Amniotic epithelial cell (primary cell): ENCODE measurements around the gene SYT14.
"Not testable (repeated sequence)": the region's sequence is repeated elsewhere in the genome, so short reads cannot be mapped to it uniquely, and the experiment has no call there.

ENCODE experiments used
- DNase-seq: peaks from one replicate; pipeline ENCODE4 v3.0.0-alpha.2; 2010; ENCODE audit warnings: low read depth

The SYT14 gene

DNA sequence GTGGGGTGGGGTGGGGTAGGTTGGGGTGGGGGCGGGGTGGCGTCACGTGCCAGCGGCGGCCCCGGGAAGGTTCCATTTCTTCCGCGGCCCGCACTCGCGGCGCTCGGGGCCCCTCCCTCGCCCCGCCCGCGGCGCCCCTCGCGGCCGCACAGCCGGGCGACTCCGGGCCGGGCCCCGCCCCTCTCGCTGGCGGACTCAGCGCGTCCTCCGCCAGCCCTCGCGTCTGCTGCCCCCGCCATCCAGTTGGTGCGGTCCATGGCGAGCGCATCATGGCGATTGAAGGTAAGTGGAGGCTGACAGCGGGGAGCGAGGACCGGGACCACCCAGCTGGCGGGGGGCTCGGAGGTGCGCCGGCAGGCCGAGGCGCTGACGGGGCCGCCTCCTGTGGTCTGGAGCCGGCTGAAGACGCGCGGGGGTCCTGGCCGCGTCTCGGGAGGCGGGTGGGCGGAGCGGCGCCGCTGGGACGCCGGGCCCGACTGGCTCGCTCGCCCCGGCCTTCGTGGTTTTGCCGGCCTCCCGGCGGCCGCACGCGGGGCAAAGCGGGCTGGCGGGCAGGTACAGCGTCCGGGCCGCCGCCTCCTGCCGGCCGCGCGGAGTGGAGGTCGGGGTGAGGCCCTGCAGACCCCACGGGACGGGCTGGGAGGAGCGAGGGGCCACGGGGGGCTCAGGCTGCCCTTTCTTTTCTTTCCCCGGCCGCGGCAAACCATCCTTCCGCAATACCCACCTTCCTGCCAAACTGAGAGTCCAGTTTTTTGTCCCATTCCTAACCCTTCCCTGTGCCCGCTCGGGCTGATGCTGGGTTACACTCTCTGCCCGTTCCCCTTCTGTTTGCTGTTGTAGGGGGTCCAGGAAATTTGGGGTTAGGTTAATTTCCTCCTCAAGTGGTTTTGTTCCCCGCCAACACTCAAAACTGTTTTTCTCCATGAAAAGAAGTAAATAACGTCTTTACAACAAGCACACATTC lies at the start of gene SYT14:
SYT14 (plus strand) TSS at position 222 of the 964 bp plus-strand sequence; CDS start at position 270, 48 bp downstream.
- peak; percentile 20 for DNase-seq

DNA sequence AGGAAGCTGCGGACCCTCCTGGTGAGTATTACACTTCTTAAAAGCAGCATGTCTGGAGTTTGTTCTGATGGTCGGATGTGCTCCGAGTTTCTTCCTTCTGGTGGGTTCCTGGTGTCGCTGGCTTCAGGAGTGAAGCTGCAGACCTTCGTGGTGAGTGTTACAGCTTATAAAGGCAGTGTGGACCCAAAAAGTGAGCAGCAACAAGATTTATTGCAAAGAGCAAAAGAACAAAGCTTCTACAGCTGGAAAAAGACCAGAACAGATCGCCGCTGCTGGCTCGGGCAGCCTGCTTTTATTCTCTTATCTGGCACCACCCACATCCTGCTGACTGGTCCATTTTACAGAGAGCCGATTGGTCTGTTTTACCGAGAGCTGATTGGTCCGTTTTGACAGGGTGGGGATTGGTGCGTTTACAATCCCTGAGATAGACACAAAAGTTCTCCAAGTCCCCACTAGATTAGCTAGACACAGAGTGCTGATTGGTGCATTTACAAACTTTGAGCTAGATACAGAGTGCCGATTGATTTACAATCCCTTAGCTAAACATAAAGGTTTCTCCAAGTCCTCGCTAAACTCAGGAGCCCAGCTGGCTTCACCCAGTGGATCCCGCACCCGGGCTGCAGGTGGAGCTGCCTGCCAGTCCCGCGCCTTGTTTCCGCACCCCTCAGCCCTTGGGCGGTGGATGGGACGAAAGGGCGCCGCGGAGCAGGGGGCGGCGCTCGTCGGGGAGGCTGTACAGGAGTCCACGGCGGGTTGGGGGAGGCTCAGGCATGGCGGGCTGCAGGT lies 49.5 kb upstream of the SYT14 start:
- not testable (repeated sequence) for DNase-seq

DNA sequence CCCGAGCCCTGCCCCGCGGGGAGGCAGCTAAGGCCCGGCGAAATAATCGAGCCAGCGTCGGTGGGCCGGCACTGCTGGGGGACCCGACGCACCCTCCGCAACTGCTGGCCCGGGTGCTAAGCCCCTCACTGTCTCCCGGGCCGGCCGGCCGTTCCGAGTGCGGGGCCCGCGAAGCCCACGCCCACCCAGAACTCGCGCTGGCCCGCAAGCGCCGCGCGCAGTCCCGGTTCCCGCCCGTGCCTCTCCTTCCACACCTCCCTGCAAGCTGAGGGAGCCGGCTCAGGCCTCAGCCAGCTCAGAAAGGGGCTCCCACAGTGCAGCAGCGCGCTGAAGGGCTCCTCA lies 49.0 kb upstream of the SYT14 start:
- no peak for DNase-seq

DNA sequence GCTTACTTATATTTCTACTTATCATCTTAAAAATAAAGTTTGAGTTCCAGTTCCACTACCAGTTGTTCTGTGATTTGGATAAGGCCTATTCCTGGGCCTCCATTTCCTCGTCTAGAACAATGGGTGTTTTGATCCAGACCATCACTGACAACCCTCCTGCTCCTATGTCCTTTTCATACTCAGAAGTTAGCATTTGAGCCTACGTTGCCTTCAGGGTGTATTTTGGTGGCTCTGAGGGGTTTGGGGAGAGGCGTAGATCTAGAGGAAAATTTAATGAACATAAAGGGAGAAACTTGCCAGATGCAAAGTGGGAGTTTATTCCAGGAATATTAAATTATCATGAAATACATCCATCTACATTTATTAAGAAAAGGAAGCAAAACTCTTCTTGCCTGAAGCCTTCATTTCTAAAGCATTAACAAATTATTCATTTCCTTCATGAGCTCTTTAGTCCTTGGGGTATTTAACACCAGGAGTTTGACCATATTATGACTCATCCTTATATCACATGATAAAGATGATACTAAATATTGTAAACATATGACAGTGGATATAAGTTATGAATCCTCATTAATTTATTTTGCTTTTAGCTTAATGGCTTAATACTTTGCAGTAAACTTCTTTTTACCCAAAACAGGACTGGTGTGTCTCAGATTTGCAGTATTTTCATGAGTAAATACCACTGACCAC lies 47.2 kb upstream of the SYT14 start:
- peak; percentile 59 for DNase-seq

DNA sequence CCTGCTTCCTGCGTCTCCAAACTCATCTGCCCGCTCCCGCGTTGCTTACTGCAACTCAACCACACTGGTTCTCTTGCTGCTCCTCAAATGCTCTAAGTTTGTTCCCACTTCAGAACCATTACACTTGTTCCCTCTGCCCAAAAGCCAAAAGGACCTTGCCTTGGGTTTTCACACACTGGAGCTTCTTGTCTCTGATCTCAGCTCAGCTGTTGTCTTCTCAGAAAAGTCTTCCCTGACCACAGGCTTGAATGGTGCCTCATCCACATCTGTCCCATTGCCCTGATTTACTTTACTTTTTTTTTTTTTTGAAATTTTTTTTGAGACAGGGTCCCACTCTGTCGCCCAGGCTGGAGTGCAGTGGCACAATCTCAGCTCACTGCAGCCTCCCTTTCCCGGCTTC lies 44.3 kb upstream of the SYT14 start:
- no peak for DNase-seq

DNA sequence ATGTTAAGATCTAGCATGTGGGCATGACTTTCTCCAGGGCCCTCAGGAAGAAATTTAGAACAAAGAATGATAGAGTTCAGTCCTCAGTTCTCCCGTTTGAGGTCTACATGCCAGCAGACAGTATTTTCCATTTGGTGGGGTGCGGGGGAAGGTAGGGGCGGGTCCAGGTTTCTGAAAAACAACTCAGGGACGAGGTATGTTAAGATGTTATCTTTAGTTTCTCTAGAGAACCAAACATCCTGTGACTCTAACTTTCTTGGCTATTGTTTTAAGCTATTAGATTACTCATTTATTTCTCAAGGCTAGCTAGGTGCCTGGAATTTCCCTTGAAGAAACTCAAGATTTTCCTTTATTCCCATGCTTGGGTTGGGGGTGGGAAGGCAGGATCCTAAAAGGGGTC lies 42.3 kb upstream of the SYT14 start:
- peak; percentile 90 for DNase-seq

DNA sequence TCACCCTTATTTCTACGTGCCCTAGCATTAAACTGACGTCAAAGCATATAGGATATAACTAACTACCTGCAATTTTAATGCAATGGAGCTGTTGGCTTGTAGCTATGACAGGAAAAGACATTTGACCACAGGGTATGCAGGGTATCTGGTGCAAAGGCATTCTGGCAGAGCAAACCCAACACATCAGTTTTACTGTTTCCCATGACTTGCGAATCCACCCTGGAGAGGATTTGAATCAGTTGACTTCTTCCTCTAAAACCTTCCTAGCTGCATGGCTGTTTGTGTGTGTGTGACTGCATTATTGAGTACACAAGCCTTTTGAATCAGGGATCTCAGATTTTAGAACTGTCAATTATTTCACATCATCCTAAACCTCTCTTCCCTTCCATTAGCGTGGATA lies 41.7 kb upstream of the SYT14 start:
- DNase-seq = peak; percentile 54

DNA sequence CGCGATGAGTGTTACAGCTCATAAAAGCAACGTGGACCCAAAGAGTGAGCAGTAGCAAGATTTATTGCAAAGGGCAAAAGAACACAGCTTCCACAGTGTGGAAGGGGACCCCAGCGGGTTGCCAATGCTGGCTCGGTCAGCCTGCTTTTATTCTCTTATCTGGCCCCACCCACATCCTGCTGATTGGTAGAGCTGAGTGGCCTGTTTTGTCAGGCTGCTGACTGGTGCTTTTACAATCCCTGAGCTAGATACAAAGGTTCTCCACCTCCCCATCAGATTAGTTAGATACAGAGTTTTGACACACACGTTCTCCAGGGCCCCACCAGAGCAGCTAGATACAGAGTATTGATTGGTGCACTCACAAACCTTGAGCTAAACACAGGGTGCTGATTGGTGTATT lies 39.7 kb upstream of the SYT14 start:
- DNase-seq = not testable (repeated sequence)

DNA sequence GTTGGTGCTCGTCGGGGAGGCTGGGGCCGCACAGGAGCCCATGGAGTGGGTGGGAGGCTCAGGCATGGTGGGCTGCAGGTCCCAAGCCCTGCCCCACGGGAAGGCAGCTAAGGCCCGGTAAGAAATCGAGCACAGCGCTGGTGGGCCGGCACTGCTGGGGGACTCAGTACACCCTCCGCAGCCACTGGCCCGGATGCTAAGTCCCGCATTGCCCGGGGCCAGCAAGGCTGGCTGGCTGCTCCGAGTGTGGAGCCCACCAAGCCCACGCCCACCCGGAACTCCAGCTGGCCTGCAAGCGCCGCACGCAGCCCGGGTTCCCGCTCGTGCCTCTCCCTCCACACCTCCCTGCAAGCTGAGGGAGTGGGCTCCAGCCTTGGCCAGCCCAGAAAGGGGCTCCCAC lies 39.2 kb upstream of the SYT14 start:
- DNase-seq = not testable (repeated sequence)

DNA sequence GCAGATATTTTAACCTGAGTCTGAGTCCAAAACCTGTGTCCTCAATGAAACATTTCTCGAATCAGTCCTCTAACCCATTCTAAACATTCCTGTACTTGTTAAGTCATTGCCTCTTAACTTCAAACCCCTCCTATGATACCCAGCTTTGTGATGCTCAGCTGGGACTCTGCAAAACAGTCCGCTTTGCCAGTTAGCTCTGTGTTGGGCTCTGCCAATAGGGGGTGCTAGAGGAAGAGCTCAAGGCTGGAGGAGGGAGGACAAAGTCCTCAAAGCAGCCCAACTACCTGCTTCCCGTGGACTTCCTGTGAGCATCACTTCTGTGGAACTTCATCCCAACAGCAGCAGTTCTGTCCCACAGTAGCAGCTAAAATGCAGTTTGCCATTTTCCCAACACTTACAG lies 38.1 kb upstream of the SYT14 start:
- DNase-seq = no peak

DNA sequence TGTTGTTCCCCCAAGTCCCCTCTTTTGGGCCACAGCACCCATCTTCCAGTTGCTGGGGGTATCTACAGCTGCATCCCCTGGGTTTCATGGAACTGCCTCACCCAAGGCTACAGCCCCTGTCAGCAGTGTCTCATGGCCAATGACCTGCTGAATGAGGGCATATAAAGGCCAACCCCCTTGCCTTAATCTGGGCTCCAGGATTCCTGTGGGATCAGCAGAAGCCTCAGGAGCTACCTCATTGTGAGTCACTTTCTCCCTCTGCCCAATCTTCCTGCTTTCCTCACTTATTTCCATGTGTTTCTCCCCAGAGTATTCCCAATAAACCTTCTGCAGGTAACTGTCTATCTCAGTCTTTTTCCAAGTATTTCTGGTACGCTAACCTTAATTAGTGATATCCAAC lies 37.3 kb upstream of the SYT14 start:
- peak; percentile 86 for DNase-seq

DNA sequence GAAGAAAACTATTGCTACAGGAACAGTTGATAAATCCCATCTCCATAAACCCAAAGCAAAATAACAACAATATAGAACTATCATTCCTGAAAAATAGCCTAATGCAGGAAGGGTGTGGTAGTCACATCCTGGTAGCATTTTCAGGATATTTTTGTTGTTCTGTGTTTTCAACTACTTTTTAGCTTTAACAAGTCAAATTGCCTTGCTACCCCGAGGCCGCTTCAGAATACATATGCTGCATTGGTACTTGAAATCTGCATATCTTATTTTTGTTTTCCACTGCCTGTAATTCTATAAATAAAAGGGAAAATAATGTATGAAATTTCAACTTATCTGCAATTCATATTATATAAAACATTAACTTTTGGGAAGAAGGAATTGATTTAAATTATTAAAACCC lies 36.8 kb upstream of the SYT14 start:
- DNase-seq = no peak

DNA sequence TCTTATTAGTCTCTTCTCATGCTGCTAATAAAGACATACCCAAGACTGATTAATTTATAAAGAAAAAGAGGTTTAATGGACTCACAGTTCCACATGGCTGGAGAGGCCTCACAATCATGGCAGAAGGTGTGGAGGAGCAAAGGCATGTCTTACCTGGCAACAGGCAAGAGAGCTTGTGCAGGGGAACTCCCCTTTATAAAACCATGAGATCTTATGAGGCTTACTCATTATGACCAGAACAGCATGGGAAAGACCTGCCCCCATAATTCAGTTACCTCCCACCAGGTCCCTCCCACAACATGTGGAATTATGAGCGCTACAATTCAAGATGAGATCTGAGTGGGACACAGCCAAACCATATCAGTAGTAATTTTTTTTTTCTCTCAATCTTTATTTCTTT lies 33.2 kb upstream of the SYT14 start:
- DNase-seq = peak; percentile 30

DNA sequence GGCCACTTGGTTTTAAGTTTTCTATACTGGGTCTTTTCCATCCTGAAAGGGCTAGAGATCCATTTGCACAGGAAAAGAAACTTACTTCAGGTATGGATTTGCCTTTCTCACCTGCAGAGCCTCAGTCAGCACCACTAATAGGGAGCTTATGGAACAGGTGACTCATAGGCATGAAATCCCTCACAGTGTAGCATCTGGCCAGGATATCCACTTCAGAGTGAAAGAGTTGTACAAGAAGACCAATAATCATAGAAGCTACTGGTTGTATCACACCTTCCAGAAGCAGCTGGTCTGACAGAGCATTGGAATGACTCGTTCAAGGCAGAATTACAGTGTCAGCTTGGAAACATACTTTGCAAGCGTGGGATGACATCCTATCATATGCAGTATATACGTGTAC lies 26.3 kb upstream of the SYT14 start:
- DNase-seq = no peak

DNA sequence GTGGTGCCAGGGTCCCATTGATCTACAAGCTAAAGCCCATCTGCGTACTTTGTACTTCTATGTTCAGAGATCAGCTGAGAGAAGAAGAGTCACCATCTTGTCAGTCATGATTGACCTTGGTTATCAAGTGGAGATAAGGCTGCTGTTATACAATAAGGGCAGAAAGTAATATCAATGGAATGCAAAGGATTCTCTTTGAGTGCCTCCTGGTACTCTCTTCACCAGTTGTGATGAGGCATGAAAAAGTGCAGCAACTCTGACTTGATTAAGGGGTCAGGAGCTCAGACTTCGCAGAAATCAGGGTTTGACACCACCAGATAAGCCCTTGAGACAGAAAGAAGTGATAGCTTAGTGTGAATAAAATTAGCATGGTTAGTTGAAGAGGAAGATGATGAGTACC lies 25.7 kb upstream of the SYT14 start:
- DNase-seq = peak; percentile 54

DNA sequence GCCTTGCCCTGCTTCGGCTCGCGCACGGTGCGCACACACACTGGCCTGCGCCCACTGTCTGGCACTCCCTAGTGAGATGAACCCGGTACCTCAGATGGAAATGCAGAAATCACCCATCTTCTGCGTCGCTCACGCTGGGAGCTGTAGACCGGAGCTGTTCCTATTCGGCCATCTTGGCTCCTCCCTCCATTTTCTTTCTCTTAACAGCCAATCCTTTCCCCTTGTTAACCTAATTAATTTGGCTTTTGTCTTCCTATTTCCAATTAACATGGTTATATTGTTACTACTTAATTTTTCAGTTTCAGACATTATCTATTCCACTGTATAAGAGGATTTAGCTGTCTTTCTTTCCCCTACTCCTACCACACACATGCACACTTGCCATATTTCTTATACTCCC lies 18.4 kb upstream of the SYT14 start:
- DNase-seq = not testable (repeated sequence)

DNA sequence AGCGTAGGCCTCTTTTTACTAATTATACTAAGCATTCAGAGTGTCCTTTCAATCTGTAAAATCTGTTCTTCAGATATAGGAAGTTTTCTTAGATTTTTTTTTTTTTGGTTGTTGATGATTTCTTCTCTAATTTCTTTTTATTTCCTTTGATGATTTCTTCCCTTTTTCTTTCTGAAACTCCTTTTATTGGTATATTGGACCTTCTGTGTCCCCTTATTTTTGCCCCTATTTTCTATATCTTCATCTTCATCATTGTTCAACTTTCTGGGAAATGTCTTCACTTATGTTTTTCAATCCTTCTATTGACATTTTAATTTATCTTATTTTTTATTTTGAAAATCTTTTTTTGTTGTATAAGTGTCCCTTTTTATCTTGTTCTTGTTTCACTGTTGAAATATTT lies 17.2 kb upstream of the SYT14 start:
- DNase-seq = no peak

DNA sequence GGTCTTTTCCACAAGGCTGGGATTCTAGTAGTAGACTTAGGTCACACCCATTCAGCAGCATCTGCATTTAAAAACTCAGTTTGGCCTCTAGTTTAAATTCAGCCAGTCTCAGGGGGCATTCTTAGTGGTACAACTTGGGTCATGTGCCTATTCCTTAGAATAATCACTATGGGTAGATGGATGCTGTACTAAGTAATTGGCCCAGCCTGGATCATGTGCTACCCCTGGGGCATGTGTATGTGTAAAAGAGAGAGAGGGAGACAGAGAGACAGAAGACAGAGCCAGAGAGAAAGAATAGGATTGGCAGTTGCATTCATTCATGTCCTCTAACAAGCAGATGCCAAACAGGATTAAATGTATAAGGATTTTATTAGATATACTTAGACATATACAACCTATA lies 13.6 kb upstream of the SYT14 start:
- DNase-seq = no peak

DNA sequence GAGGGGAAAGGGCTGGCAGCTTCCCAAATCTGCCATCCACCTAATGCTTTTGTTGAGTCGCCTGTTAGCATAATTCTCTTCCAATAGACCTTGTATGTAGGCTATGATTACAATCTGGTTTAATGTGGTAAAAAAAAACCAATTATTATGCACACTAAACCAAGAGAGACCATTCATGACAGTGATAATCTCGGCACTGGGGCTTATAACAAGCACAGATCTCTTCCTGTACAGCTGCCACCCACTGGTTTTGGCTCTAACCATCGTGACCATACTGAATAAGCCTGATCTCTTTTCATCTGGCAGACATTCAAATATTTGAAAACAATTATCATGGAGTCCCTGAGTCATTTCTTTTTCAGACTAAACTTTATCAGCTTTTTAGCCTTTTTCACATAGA lies 12.0 kb upstream of the SYT14 start:
- peak; percentile 50 for DNase-seq

DNA sequence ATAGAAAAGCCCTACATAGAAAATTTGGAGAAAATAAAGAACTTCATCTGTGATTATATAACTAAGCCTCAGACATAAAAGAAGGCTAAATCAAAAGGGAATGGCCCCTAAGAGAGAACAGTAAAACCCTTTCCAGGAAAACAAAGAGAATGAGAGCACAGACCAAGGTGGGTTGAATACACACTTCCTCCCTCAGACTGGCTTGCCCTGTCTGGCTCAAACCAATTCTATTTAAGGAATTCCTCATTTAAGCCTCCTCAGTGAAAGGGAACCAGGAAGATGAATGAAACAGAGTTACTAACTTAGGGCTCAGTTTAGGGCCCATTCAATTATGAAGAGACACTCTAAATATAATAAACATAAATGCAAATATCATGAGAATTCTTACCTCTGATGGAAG lies 10.6 kb upstream of the SYT14 start:
- DNase-seq = no peak

DNA sequence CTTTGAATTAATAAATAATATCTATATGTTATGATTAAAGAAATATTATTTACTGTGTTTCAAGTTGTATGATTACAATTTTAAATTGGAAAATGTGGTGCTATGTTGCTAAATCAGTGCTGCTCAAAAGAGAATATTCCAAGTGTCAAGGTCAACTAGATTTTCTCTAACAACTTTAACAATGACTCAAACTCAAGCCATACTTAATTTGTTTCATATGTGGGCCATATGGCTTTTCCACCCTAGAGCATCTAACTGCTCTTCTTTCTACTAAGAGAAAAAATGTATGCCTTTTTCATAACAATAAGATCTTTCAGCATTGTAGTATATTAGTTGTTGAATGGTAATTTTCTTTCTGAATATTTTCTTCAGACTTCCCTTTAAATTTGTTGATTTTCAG lies 8.3 kb upstream of the SYT14 start:
- no peak for DNase-seq

DNA sequence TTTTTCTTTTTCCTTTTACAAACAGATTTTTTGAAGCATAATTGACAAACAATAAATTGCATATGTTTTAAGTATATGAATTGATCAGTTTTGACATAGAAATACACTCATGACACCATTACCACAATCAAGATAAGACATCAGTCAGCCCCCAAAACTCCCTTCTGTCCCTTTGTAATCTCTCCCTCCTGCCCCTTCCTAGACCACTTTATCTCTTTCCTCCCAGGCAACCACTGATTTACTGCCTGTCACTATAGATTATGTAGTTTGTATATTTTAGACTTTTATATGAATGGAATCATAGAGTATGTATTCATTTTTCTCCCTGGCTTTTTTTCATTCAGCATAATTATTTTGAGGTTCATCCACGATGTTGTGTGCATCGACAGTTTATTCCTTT lies 6.9 kb upstream of the SYT14 start:
- no peak for DNase-seq

DNA sequence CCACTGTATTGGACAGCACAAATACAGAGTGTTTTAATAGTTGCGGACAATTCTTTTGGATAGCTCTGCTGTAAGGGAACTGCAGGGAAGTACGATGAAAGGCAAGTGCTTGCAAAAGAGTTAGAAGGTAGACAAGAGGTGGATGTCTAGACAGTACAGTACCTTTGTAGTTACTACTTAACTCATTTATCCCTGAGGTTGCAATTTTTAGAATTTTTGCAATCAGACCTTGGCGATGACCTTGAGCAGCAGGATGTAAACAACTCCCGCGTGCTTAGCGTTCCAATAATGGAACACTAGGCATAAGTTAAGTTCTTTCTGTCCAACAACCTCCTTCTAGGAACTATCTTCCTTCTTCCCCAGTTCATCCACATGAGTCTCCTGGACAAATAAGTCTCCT lies 1.9 kb upstream of the SYT14 start:
- no peak for DNase-seq
